Sciatic nerve (tissue), 2 donors: ENCODE measurements around the gene FAAH. TPM values are rescaled to one million over a fixed set of nuclear protein-coding genes. Genes with fewer than 3 reads are reported as not detected.

Experiments used
- ATAC-seq: fragments of 200-7000 bp; cut with Tn5 transposase; one replicate; pipeline ENCODE4 v1.9.1; 2020; ENCODE audit warnings: mild to moderate bottlenecking, moderate library complexity
- DNase-seq: peaks from one replicate; pipeline ENCODE4 v3.0.0-alpha.2; 2020; ENCODE audit warnings: low spot score
- intact Hi-C: fragments of 100-400 bp; cut with DNase I; formaldehyde crosslinking; loops from one replicate; pipeline ENCODE4 v1.14.2; 2022
- total RNA-seq: library from RNA; stranded (reverse); fragmentation: NEBNext Ultra II Directional; extraction: Animal tissue kit (Norgen Biotek cat#: 25700); gene quantifications from one replicate; pipeline ENCODE4 v1.2.1, GENCODE V29; 2021
- donor health status: DM: no; HTN: no; CAD: no.
- donor health status: DM: no; HTN: no; CAD: no.

FAAH gene
- total RNA-seq, 1 donor from 2014 or later, result 34.4 TPM

DNA sequence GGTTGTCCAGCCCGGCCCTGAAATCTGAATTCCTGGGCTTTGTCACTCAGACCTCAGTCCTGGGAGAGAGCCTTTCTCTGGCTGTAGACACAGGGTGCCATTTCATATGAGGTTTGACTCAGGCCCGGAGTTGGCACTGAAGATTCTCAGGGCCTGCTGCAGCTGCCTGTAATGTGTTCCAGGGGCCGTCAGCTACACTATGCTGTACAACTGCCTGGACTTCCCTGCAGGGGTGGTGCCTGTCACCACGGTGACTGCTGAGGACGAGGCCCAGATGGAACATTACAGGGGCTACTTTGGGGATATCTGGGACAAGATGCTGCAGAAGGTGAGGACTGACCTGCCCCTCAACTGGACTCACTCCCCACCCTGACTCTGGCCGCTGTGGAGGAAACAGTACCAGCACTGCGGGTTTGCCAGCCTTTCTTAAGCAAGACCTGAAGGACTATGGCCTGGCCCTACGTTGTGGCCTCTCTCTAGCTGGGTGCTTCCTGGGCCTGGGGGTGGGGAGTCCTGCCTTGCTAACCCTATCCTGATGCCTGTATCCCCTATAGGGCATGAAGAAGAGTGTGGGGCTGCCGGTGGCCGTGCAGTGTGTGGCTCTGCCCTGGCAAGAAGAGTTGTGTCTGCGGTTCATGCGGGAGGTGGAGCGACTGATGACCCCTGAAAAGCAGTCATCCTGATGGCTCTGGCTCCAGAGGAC lies 18.9 kb downstream of the FAAH start:
- peak; percentile 3 for ATAC-seq
- intact Hi-C loops, result no loop called here
- DNase-seq, result no peak

DNA sequence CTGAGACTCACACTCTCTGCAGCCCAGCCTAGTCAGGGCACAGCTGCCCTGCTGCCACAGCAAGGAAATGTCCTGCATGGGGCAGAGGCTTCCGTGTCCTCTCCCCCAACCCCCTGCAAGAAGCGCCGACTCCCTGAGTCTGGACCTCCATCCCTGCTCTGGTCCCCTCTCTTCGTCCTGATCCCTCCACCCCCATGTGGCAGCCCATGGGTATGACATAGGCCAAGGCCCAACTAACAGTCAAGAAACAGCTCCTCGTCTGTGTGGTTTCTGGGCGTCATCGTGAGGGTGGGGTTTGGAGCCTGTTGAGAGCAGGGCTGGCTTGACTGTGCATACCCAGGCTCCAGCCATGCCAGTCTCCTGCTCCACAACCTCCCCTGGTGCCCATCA lies 19.5 kb downstream of the FAAH start:
- intact Hi-C loops, result no loop called here
- ATAC-seq, result no peak
- no peak for DNase-seq

DNA sequence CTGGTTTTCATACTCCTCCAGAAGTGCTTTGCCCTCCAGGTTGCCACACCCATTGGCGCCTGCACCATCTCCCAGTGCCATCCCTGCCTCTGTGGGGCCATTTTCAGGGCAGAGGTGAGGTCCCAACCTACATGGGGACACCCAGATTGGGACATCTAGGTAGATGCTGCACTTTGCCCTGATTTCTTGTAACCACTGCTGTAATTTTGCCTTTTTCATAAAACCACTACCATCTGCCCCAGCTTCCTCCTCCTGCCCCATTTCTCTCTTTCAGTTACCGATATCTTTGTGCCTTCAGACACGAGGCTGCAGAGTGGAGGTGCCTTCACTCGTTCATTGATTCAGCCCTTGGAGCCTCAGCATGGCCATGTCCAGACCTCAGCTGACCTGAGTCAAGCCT lies 21.4 kb downstream of the FAAH start:
- DNase-seq, result no peak
- ATAC-seq, result no peak
- intact Hi-C loops, result no loop called here

DNA sequence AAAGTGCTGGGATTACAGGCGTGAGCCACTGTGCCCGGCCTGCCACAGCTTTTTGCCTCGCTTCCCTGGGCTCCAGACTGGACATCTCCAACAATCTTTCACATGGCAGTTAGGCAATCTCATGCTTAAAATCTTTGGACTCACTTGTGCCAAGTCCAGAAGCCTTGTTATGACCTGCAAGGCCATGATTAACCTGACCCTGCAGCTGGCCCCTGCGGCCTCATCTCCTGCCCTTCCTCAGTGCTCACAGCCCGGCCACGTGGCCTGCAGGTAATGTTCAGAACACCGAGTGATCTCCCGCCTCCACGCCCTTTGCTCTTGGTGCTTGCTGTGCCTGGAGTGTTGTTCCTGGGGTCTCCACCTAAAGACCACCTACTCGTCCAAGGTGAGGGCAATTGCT lies 24.9 kb downstream of the FAAH start:
- ATAC-seq (no peak), DNase-seq (no peak)
- intact Hi-C loops, result no loop called here

DNA sequence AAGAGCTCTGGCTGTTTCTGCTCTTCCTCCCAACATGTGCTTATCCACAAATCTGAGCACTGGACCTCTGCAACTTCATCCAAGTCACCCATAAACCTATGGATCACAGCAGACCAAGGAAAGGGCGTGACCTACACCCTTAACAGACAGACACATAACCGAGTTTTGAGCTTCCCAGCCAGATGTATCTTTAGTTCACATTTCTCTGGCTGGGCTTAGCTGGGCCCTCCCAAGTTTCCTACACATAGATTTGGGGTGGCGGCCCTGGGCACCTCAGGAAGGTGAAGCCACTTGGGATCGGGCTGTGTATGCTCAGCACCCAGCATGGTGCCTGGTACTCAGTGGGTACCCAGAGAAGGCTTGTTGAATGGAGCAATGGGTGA lies 26.4 kb downstream of the FAAH start:
- ATAC-seq, result no peak
- DNase-seq, result no peak
- intact Hi-C loops, result no loop called here

DNA sequence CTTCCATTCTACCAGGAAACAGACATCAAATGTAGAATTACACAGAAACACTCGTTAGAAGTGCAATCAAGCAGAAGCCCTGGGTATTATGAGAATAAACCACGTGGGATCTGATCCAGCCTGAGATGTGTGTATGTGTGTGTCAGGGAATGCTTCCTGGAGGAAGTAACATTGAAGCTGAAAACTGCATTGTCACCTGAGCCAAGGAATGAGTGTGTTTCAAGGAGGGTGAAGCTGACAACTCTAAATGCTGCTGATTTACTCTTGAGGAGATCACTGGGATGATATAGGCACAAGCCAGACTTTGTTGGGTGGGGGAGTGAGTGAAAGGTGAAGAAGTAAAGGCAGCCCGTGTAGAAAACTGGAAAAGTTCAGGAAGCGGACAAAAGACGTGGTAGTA lies 27.6 kb downstream of the FAAH start:
- DNase-seq (no peak), ATAC-seq (no peak)

DNA sequence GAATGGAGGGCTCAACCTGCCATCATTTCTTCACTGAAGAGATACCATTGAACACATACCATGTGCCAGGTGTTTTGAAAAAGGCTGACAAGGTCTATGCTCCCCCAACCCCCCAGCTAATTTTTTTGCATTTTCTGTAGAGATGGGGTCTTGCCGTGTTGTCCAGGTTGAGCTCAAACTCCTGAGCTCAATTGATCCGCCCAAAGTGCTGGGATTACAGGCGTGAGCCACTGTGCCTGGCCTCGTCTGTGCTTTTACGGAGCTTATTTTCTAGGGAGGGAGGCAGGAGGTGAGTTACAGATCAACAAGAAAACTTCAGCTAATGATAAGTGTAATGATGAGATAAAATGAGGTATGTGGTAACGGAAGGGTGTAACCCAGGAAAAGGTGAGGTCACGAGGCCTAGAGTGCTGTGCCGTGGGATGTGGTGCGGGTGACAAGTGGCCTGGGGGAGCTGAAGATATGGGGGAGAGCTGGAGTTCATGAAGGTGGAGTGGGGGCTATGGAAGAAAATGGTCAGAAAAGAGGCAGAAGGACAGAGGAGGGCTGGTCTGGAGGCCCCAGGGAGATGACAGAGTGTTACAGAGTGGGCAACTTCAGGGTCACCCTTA lies 28.2 kb downstream of the FAAH start:
- no peak for ATAC-seq
- intact Hi-C loops, result no loop called here

More for the DNA sequence above, 27.6 kb downstream of the FAAH start:
- intact Hi-C loops, result no loop called here

DNA sequence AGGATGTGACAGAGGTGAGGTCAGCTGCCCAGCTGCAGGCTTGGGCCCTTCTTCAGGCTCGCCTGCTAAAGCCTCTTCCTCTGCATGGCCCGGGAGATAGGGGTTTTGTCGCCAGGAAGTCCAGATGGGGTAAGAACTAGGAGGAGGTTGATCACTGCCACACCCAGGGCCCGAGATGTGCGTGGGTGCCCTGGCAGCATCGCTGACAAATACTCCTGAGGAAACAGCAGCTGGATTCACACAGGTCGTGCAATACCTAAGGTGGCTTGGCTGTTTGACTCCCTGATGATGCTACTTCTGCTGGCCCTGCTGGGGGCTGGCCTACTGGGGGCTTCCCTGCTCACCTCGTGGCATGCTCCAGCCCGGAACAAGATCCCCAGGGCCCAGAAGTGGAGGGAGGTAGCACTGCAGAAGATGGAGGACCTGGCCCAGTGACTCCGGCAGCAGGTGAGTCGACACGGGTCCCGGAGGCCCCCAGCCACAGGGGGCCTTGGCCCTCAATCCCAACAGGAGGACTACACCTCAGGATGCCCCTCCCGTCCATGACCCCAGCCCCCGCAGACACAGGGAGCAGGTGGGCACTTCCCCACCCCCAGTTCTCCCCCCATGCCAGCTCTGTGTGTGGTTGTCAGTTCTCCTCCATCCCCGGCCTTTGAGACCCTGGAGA lies 29.6 kb downstream of the FAAH start:
- intact Hi-C loops, result no loop called here
- DNase-seq (no peak), ATAC-seq (no peak)

More for the DNA sequence above, 28.2 kb downstream of the FAAH start:
- DNase-seq, result no peak

DNA sequence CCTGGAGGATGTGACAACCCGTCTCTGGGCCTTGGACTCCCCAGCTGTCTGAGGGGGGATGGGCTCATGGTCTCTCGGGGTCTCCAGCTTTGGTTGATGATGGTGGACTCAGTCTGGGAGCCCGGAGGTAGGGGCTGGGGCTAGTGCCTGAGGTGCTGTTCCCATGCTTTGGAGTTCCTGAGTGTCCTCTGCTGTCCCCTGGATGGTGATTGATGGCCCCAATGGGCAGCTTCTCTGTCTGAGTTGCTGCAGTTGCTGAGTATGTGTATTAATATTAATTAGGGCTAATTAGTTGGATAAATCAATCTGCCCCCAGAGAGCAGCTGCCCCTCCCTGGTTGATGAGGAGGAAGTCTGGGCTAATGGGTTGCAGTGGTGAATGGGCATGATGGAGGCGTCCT lies 30.6 kb downstream of the FAAH start:
- ATAC-seq, result no peak
- DNase-seq, result no peak
- intact Hi-C loops, result no loop called here

DNA sequence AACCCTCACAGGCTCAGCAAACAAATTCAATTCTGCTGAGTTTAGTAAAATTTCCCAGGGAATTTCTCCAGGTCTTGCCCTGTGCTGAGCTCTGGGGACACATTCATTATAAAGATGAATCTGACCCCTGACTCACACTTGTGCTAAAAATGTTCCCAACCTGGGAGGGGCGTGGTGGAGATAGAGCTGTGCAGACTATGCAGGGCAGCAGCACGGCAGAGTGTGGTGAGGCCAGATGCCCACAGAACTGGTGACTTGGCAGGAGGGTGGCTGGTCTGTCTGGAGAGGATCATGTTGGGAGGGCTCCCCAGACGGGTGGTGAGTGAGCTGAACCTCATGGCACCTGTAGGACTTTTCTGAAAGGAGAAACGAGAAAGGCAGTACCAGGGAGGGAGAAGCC lies 31.6 kb downstream of the FAAH start:
- ATAC-seq, result no peak
- no peak for DNase-seq
- intact Hi-C loops, result no loop called here

DNA sequence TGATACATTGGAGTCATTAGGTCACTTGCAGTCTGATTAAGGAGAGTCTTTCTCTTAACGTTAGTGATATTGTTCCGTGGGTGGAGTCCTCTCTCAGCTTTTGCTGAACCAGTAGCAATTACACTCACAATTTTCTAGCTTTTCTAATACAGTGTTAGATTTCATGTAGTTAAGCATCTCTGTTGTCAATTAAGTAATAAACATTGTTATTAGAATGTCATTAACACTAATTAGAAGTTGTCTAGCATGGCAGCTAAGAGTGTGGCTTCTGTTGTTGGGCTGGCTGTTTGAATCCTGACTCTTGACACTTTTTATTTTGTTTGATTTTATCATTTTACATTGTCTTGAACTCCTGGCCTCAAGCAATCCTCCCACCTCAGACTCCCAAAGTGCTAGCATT lies 33.4 kb downstream of the FAAH start:
- ATAC-seq, result no peak
- no peak for DNase-seq
- intact Hi-C loops, result no loop called here

DNA sequence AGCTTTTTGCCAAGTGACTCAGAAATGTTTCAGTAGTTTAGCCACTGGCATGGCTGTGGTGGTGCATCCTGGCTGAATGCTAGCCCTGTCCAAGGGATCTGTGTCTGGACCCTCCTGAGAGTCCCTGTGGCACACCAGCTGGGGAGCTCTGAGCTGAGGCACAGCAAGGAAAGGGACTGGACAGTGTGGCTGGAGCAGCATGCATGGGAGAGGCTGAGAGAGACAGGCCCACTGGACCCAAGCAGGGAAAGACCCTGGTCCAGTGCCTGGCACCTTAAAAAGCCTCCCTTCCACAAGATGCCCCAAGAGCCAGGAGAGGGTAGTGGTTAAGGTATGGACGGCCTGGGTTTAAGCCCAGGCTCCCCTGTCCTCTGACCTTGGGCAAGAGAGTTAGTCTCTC lies 35.3 kb downstream of the FAAH start:
- intact Hi-C loops, result no loop called here
- ATAC-seq, result no peak
- DNase-seq, result no peak

DNA sequence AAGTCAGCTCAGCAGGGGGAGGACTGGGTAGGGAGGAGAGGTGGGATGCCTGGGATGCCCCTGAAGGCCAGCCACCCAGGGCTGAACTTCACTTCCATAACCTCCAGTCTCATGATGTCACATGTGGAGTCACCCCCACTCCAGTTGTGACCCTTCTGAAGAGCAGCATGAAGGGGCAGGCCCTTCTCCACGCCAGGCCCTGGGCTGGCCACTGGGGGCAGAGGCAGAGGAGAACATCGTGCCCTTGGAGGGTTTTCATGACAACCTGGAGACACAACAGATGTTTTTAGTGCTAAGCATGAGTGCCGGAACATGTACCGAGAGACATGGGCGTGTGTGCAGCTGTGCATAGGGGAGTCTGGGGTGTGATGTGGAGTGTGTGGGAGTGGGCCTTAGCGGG lies 37.6 kb downstream of the FAAH start:
- intact Hi-C loops, result no loop called here
- ATAC-seq (no peak), DNase-seq (no peak)

DNA sequence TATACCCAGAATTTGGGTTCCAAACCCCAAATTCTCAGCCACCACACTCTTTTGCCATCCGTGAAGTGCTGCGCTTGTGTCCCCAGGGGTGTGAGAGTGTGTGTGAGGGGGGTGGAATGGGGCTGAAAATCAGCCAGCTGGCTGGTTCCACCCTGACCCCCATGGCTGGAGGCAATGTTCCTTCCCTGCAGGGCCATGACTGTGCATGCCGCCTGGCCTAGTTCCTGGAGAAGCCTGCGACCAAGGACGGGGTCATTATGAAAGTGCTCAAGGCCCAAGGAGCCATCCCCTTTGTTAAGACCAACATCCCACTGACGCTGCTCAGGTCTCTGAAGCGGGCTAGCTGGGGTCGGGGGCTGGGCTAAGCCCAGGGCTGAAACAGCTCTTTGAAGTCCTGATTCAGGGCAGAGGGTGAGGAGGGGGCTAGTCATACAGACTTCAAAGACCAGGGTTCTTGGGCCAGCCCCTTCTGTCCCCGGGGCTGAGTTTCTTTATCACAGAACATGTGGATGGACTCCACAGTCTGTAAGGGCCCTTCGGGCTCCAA lies 38.7 kb downstream of the FAAH start:
- DNase-seq (no peak), ATAC-seq (no peak)
- intact Hi-C loops, result no loop called here

DNA sequence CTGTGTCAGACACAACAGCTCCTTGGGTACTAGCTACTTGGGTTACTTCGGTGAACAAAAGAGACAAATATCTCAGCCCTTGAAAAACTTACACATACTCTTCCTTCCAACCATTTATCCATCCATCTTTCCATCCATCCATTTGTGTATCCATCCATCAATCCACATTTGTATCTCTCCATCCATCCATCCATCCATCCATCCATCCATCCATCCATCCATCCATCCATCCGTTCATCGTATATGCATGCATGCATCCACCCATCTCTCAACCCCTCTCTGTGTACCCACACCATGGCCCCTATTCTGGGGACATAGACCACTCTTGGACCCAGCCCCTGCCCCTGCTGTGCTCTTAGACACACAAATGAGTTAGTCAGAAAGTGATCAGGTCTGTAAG lies 40.2 kb downstream of the FAAH start:
- intact Hi-C loops, result no loop called here
- ATAC-seq (no peak), DNase-seq (no peak)

DNA sequence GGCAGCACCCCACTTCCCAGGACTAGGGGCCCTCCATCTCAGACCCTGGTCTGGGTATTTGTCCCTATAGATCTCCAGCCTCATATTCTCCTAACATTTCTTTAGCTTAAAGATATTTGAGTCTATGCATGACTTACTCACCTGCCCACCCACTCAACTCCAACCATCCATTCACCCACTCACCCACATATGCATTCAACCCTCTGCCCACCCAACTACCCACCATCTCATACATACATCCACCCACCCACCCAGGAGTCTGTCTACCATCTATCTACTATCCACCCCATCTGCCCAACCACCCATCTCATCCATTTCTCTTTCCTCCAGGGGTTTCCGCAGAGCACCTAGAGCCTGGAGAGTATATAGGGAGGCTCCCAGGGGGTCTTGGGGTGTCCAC lies 42.7 kb downstream of the FAAH start:
- ATAC-seq, result no peak
- intact Hi-C loops, result no loop called here
- DNase-seq, result no peak

DNA sequence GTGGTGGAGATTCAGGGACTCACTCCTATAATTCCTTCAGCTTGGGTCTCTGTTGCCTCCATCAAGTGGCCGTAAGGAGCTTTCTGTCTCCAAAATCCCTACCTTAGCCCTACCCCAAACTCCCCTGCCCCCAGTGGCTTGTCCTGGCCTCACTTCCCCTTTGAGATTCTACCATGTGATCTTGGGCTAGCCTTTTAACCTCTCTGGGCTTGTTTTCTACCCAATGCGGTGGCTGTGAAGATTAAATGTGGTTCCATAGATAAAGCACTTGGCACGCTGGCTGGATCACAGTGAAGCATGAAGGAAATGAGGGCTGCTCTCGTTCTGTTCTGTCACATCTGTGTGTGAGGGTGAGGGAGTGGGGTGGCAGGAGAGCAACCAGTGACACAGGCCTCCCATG lies 43.6 kb downstream of the FAAH start:
- no peak for DNase-seq
- intact Hi-C loops, result no loop called here
- no peak for ATAC-seq

DNA sequence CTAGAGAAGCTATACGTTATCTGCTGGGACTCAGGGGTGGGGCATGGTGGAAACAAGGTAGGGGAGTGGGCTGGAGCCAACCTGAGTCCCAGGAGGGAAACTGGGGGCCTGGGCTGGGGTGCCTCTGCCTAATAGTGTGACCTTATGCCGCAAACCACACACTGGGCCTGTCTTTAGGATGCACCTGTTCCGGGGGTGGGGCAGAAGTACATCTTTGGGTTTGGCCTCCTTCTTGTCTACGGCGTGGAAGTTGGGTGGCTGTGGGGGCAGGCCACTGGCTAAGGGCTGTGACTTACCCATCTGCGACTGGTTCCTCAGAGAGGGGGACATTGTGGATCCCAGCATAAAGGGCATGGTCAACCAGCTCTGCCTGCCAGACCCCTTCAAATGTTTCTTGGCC lies 44.2 kb downstream of the FAAH start:
- intact Hi-C loops, result no loop called here
- ATAC-seq (no peak), DNase-seq (no peak)

DNA sequence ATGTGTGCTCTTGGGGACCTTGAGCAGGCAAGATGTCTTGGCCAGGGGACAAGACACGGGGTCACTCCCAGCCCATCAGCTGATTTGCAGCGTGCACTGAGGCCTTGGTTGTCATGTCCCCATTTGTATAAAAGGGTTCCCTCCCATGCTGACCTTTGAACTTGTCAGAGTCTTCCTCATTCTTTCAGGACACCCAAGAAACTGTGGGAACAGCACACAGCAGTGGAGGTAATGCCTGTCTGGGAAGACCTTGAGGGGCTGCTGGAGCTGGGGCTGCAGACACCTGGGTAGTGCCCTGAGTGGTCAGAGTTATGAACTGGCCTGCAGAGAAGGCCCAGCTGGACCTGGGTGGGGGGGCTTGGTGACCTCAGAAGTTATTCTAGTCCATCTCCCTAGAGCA lies 46.4 kb downstream of the FAAH start:
- ATAC-seq, result no peak
- intact Hi-C loops, result no loop called here
- no peak for DNase-seq

DNA sequence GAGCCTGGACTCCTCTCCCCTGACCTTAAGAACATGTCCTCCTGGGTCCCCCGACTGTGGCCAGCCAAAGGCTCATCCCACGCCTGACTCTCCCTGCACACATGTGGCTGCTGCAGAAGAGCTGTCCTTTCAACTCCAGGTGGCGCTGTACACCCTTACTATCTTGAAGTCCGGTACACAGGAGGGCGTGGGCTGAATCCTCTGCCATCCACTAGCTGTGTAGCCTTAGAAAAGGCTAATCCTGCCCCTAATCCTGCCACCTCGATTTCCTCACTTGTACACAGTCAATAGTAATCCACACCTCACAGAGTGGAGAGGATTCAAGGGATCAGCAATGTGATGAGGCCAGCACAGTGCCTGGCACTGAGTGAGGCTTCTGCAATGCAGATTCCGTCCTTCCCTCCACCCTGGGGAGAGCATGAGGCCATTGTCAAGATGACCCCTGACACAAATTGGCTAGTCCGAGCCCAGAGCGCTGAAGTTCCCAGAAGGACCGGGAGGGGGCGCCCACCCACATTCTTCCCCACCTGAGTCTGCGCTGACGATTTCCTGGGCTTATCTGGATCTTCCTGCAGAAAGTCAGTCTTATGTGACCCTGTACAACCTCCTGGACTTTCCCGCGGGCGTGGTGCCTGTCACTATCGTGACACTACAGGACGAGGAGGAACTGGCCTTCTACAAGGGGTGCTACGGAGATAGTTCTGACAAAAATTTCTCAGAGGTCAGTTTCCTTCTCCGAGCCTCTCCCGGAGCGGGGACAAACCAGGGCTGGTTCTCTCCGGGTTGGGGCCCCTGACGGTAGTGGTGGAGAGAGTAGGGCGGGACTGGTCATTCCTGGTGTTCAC lies 48.4 kb downstream of the FAAH start:
- intact Hi-C loops, result no loop called here
- ATAC-seq (peak; percentile 83), DNase-seq (peak; percentile 84)
